Fibroblast of mammary gland (primary cell): ENCODE data around the gene TIMM10.
A peak's percentile ranks its signal among the peaks of the same experiment; 100 is the strongest.

Experiments
- DNase-seq: peaks from one replicate; pipeline ENCODE4 v3.0.0-alpha.2; 2010; ENCODE audit warnings: low read depth
- H3K4me3 ChIP-seq: 2 replicates; pipeline ENCODE4 v1.5.1; 2011; ENCODE audit warnings: low read depth, mild to moderate bottlenecking, low read length, moderate library complexity; ENCODE audit not compliant: control insufficient read depth
- CTCF ChIP-seq: conservative IDR thresholded peaks from 2 replicates; pipeline ENCODE4 v1.5.1; 2011; ENCODE audit warnings: low read depth, low read length, inconsistent platforms; ENCODE audit not compliant: control insufficient read depth, insufficient read depth

Gene TIMM10

GRCh38 chr11:57514538-57515331 is 15.8 kb downstream of the TIMM10 start:
- H3K4me3 ChIP-seq, result peak overlapping the region; percentile 84
- TF ChIP-seq CTCF, result no peak
- peak; percentile 27 for DNase-seq

DNA sequence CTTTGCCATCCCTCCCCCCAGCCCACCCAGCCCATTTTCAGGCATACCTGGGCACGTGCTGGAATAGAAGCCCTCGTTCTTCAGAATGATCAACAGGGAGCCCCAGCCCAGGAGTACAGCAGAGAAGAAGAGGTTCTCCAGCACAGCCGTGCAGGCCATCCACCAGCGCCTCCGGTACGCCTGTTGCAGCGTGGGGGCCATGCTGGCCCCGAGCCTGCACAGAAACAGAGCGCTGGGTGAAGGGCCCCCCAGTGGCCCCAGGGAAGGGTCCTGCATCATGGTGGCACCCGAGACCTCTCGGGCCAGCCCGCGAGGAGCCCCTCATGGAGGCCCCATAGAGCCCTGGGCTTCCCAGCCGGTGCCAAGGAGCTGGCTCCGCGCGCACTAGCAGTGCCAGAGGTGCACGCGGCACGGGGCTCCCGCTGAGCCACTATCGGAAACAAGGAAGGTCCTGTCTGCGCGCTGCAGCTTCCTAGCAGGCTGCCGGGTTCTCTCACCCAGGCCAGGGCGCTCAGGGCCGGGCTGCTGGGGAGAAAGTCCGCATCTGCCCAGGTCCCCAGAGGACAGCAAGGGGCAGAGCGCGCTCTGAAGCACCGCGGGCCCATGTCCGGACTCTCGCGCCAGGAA is 16.5 kb downstream of the TIMM10 start:
- DNase-seq, result peak; percentile 35
- no peak for TF ChIP-seq CTCF

GRCh38 chr11:57513452-57513795 is 17.1 kb downstream of the TIMM10 start:
- no peak for DNase-seq
- no peak for TF ChIP-seq CTCF
- no peak overlapping the region for H3K4me3 ChIP-seq

More for the DNA sequence above, 16.5 kb downstream of the TIMM10 start:
- peak overlapping the region; percentile 84 for H3K4me3 ChIP-seq

GRCh38 chr11:57512646-57513451 is 17.7 kb downstream of the TIMM10 start:
- TF ChIP-seq CTCF, result no peak
- no peak for DNase-seq
- H3K4me3 ChIP-seq, result no peak overlapping the region

GRCh38 chr11:57511741-57512430 is 18.7 kb downstream of the TIMM10 start:
- DNase-seq, result no peak
- no peak overlapping the region for H3K4me3 ChIP-seq
- TF ChIP-seq CTCF, result no peak
